ENCODE results near the gene ZNRD2. TPM values are rescaled to one million over a fixed set of nuclear protein-coding genes. Genes with fewer than 3 reads are reported as not detected.

ZNRD2 gene
- polyA plus RNA-seq, 1 experiment: 23.5 TPM

DNA sequence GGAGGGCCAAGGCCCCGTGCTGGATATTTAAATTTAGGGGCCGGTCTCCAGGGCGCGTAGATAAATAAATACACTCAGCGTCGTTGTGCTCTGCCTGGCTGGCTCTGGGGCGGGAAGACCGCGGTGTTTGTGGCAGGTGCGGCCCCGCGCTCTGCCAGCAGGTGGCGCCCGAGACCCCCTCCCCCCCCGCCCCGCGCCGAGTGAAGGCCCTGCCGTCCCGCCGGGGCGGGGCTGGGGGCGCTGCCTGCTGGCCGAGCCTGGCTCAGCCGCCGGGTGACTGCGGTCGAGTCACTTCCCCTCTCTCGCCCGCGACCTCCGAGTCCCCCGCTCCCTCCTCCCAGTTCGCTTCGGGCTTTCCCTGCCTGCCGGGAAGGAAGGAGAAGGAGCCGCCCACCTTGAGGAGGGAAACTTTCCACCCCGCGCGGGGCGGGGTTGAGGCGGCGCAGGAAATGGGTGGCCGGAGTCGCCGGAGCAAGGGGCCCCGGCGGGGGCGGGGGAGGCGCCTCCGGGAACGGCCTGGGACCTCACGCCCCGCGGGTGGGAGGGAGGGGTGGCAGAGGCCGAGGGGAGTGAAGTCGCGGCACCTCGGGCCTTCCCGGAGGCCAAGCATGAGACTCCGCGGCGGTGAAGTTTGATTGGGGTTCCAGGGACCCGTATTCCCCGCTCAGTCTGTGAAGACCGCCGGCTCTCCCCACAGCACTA lies 4.0 kb downstream of the ZNRD2 start:
- H3K27ac ChIP-seq (ENCODE audit: low read depth, low read length): peak overlapping the region; percentile 39
- no peaks in the 10 kb centered on the region for H3K27me3 ChIP-seq (ENCODE audit: control insufficient read depth, insufficient read depth, low read length)
- peaks cover 4% of the 10 kb centered on the region; the same call in 1 of the 2 replicates for H3K9me3 ChIP-seq (ENCODE audit: control insufficient read depth, insufficient read depth, low read length)
- ChIA-PET POLR2A (no interaction called here), CTCF (interaction anchor here (0.9 to 4.1 kb wide), 5 partner anchors 13 to 41 kb away, joined by 4 to 20 read pairs (median 8); partner anchors contain the start of gene PCNX3)
- peak; percentile 86 for DNase-seq (ENCODE audit: low read depth, low spot score)
- peak; percentile 59 for TF ChIP-seq CTCF (IDR thresholded peaks at IDR 0.05; ENCODE audit: low read depth, low read length)
- peak overlapping the region; percentile 77 for H3K4me3 ChIP-seq (ENCODE audit: low read depth, low read length)

DNA sequence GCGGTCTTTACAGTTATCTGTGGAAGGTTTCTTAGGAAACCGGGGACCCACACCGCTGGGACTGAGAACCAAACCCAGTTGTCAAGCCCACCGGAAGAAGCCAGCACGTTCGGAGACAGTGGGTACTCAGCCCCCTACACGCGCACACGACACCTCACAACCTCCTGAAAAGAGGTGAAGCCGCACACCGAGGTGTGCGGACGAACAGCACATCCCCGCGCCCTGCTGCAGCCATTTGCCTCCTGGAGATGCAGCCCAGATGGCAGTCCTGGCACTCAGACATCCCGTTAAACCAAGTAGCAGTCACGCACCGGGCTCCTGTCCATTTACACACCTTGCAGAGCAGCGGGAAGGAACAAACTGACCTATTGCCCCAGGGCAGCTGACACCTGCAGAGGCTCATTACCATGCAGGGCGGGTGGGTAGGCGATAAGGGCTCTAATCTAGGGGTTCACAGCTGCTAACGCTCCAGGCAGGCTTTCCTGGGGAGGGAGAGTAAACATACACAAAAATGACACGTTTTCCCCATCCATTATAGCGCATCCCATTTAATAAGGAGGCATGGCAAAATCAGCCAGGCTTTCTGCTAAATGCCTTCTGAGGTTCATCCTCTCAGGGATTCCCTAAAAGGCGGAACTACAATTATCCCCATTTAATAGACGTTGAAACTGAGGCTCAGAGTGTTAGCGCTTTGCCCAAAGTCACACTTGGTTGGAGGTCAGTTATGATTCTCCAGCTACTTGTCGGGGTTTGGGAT lies 4.7 kb downstream of the ZNRD2 start:
- ChIA-PET CTCF (interaction anchor here (1.5 to 2.3 kb wide), 2 partner anchors 19 to 34 kb away, joined by 7 to 8 read pairs; no protein-coding TSS in a partner anchor), POLR2A (interaction anchor here (1.2 kb wide), 1 partner anchor 40 kb away, joined by 5 read pairs; the partner anchor contains the start of gene PCNX3)
- Histone ChIP-seq H3K4me3 (ENCODE audit: low read depth, low read length) (peak overlapping the region; percentile 58), H3K27me3 (ENCODE audit: control insufficient read depth, insufficient read depth, low read length) (no peaks in the 10 kb centered on the region), H3K9me3 (ENCODE audit: control insufficient read depth, insufficient read depth, low read length) (peaks cover 4% of the 10 kb centered on the region; the same call in 1 of the 2 replicates), H3K27ac (ENCODE audit: low read depth, low read length) (peak overlapping the region; percentile 39)
- no peak for TF ChIP-seq CTCF (IDR thresholded peaks at IDR 0.05; ENCODE audit: low read depth, low read length)
- DNase-seq (ENCODE audit: low read depth, low spot score): no peak

DNA sequence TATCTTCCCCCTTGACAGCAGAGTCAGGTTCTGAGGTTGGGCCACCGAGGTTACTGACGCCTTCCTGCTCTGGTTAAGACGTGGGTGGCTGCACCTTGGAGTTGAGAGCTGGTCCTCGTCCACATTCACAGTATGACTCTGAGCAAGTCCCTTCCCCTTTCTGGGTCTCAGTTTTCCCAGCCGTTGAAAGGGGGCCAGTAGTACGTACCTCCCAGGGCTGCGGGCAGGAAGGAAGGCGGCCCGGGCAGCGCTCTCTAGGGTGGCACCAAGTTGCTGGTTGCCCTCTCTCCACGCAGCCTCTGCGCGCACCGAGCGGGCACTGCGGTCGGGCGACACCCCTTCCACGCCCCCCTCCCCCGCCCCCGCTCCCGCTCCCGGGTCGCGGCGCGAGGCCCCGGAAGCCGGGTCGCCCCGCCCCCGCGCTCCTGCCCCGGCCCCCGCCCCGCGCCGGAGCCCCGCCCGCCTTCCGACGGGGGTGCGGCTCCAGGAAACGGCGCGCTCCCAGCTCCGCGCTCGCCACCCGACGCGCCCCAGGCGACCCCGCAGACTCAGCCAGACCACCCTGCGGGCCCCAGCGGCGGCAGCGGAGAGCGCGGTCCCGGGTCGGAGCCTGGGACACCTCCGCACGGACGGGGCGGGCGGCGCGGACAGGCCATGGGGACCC lies 5.4 kb downstream of the ZNRD2 start, which contains the start of gene EHBP1L1:
Gene EHBP1L1 (plus strand): TSS at position 486 of the 664 bp plus-strand sequence. CDS start 250 bp downstream, outside the sequence.
- ChIA-PET CTCF (interaction anchor here (1.5 to 2.3 kb wide), 2 partner anchors 18 to 35 kb away, joined by 7 to 8 read pairs; no protein-coding TSS in a partner anchor), POLR2A (interaction anchor here (0.6 to 1.2 kb wide), 3 partner anchors 31 to 144 kb away, joined by 3 to 5 read pairs (median 3); partner anchors contain the start of gene PCNX3)
- TF ChIP-seq CTCF (IDR thresholded peaks at IDR 0.05; ENCODE audit: low read depth, low read length): no peak
- no peaks in the 10 kb centered on the region for H3K27me3 ChIP-seq (ENCODE audit: control insufficient read depth, insufficient read depth, low read length)
- no peaks in the 10 kb centered on the region; the same call in 1 of the 2 replicates for H3K9me3 ChIP-seq (ENCODE audit: control insufficient read depth, insufficient read depth, low read length)
- peak within 1 kb of the TSS; percentile 65 for H3K4me3 ChIP-seq (ENCODE audit: low read depth, low read length)
- peak within 1 kb of the TSS; percentile 39 for H3K27ac ChIP-seq (ENCODE audit: low read depth, low read length)
- DNase-seq (ENCODE audit: low read depth, low spot score): no peak

GRCh38 chr11:65576232-65576866 lies 6.1 kb downstream of the ZNRD2 start:
- Histone ChIP-seq H3K27me3 (ENCODE audit: control insufficient read depth, insufficient read depth, low read length) (no peaks in the 10 kb centered on the region), H3K27ac (ENCODE audit: low read depth, low read length) (peak overlapping the region; percentile 21), H3K9me3 (ENCODE audit: control insufficient read depth, insufficient read depth, low read length) (no peaks in the 10 kb centered on the region), H3K4me3 (ENCODE audit: low read depth, low read length) (peak overlapping the region; percentile 65)
- DNase-seq (ENCODE audit: low read depth, low spot score): no peak
- ChIA-PET CTCF (interaction anchor here (0.6 to 2.3 kb wide), 3 partner anchors 18 to 271 kb away, joined by 3 to 17 read pairs (median 8); no protein-coding TSS in a partner anchor), POLR2A (interaction anchor here (0.6 to 1.1 kb wide), 4 partner anchors 17 to 143 kb away, joined by 3 to 5 read pairs (median 3); no protein-coding TSS in a partner anchor)
- TF ChIP-seq CTCF (IDR thresholded peaks at IDR 0.05; ENCODE audit: low read depth, low read length): no peak

Data from AG04450 (cell line).